ENCODE measurements around the gene HOXC11. TPM values are rescaled to one million over a fixed set of nuclear protein-coding genes. Genes with fewer than 3 reads are reported as not detected.

The HOXC11 gene
- total and polyA plus RNA-seq, 2 donors: 1.3 to 1.5 TPM

GRCh38 chr12:53938326-53939140, 34.4 kb upstream of the HOXC11 start, which contains the start of gene HOXC13:
Gene HOXC13 (plus strand): TSS chr12:53938831. CDS start chr12:53938907, 76 bp downstream.
- Histone ChIP-seq H3K4me3 (ENCODE audit: low read depth, low read length) (peak within 1 kb of the TSS; percentile 30), H3K27ac (ENCODE audit: low read depth) (peak within 1 kb of the TSS; percentile 25), H3K4me1 (ENCODE audit: insufficient read depth) (no peaks in the 10 kb centered on the region), H3K36me3 (ENCODE audit: insufficient read depth) (no peaks in the 10 kb centered on the region)
- WGBS: 2% methylated on average over 54 of the region's 56 CpGs
- DNase-seq (ENCODE audit: extremely low spot score): peak; percentile 78

- H3K27ac ChIP-seq (ENCODE audit: low read depth): peak overlapping the region; percentile 25
- 3% methylated on average over 91 of the region's 91 CpGs for WGBS
- H3K4me3 ChIP-seq (ENCODE audit: low read depth, low read length): peak overlapping the region; percentile 30
- H3K36me3 ChIP-seq (ENCODE audit: insufficient read depth): no peaks in the 10 kb centered on the region
- no peaks in the 10 kb centered on the region for H3K4me1 ChIP-seq (ENCODE audit: insufficient read depth)
- no peak for DNase-seq (ENCODE audit: extremely low spot score)
These were observed 33.5 kb upstream of the HOXC11 start for GRCh38 chr12:53939141-53940108.

DNA sequence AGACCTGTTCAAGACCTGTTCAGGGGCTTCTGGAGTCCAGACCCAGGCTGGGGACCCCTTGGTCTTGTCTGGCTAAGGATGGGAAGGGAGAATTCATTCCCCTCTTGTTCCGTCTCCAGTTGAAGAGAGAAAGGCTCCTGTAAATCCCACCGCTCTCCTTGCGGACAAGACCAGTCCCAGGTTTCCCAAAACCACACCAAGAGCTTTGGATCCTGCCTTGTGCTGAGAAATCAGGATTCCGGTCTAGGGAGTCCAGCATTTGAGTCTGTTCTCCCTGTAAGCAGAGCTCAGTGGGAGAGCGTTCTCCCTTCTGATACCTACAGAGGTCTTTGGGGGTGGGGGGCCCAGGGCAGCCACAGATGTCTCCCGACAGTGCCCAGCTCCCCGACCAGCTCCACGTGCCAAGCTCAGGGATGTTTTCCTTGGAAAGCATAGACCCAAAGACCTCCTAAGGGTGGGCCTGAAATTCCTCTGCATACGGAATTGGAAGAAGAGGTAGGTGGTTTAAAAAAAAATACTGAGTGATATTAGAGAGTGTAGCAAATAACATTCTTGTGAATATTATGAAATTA, 32.4 kb upstream of the HOXC11 start:
- no peak overlapping the region for H3K4me3 ChIP-seq (ENCODE audit: low read depth, low read length)
- no peak for DNase-seq (ENCODE audit: extremely low spot score)
- no peaks in the 10 kb centered on the region for H3K36me3 ChIP-seq (ENCODE audit: insufficient read depth)
- H3K27ac ChIP-seq (ENCODE audit: low read depth): no peak overlapping the region
- H3K4me1 ChIP-seq (ENCODE audit: insufficient read depth): no peaks in the 10 kb centered on the region
- WGBS: 16% methylated on average over 9 of the region's 9 CpGs

GRCh38 chr12:53941187-53941586, 31.7 kb upstream of the HOXC11 start:
- no peak for DNase-seq (ENCODE audit: extremely low spot score)
- H3K4me1 ChIP-seq (ENCODE audit: insufficient read depth): no peaks in the 10 kb centered on the region
- no peak overlapping the region for H3K27ac ChIP-seq (ENCODE audit: low read depth)
- no peaks in the 10 kb centered on the region for H3K36me3 ChIP-seq (ENCODE audit: insufficient read depth)
- H3K4me3 ChIP-seq (ENCODE audit: low read depth, low read length): no peak overlapping the region

DNA sequence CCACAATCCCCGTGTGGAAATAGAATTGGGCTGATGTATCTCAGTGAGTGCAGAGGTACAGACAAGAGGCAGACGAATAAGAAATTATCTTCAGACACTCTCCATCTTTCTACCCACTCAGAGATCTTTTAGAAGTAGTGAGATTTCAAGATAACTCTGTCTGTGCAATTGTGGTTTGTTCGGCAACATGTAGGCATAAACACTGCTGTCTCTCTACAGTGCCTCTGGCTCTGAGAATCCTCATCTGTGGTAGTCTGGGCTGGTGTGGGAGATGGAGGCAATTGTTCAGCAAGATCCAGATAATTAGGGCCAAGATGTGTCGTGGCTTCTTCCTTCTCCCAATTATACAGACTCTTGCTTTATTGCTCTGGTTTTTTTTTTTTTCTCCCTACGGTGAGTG, 31.2 kb upstream of the HOXC11 start:
- no peak for DNase-seq (ENCODE audit: extremely low spot score)
- Histone ChIP-seq H3K36me3 (ENCODE audit: insufficient read depth) (no peaks in the 10 kb centered on the region), H3K27ac (ENCODE audit: low read depth) (no peak overlapping the region), H3K4me1 (ENCODE audit: insufficient read depth) (no peaks in the 10 kb centered on the region), H3K4me3 (ENCODE audit: low read depth, low read length) (no peak overlapping the region)
- 14% methylated on average over 5 of the region's 5 CpGs for whole genome bisulfite sequencing

DNA sequence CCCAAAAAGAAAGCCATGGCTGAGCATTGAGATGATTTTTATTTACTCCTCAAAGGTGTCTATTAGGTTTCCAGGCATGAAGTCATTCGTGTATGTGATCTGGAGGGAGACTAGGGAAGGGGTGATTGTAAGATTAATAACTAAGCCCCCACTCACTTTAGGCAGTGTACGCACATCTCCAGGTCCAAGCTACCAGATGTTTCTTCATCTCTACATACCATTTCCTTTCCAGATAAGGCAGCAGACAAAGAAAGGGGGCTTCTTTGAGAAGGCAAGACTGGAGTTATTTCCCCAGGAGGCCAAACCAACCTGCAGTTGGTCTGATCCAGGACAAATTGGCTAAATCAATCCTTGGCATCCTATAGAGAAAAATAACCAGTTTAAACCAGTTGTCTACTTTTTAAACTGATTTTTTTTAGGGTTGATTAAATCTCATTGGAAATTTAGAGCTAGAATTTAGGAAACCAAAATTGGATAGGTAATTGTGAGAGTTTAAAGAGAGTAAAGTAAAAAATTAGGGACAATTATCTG, 30.4 kb upstream of the HOXC11 start:
- Histone ChIP-seq H3K36me3 (ENCODE audit: insufficient read depth) (no peaks in the 10 kb centered on the region), H3K4me1 (ENCODE audit: insufficient read depth) (no peaks in the 10 kb centered on the region), H3K27ac (ENCODE audit: low read depth) (no peak overlapping the region), H3K4me3 (ENCODE audit: low read depth, low read length) (no peak overlapping the region)
- WGBS: 12% methylated on average over 2 of the region's 2 CpGs
- no peak for DNase-seq (ENCODE audit: extremely low spot score)

GRCh38 chr12:53944209-53944608, 28.7 kb upstream of the HOXC11 start:
- Histone ChIP-seq H3K4me1 (ENCODE audit: insufficient read depth) (no peaks in the 10 kb centered on the region), H3K4me3 (ENCODE audit: low read depth, low read length) (no peak overlapping the region), H3K27ac (ENCODE audit: low read depth) (no peak overlapping the region), H3K36me3 (ENCODE audit: insufficient read depth) (no peaks in the 10 kb centered on the region)
- DNase-seq (ENCODE audit: extremely low spot score): no peak
- 24% methylated on average over 4 of the region's 4 CpGs for WGBS

DNA sequence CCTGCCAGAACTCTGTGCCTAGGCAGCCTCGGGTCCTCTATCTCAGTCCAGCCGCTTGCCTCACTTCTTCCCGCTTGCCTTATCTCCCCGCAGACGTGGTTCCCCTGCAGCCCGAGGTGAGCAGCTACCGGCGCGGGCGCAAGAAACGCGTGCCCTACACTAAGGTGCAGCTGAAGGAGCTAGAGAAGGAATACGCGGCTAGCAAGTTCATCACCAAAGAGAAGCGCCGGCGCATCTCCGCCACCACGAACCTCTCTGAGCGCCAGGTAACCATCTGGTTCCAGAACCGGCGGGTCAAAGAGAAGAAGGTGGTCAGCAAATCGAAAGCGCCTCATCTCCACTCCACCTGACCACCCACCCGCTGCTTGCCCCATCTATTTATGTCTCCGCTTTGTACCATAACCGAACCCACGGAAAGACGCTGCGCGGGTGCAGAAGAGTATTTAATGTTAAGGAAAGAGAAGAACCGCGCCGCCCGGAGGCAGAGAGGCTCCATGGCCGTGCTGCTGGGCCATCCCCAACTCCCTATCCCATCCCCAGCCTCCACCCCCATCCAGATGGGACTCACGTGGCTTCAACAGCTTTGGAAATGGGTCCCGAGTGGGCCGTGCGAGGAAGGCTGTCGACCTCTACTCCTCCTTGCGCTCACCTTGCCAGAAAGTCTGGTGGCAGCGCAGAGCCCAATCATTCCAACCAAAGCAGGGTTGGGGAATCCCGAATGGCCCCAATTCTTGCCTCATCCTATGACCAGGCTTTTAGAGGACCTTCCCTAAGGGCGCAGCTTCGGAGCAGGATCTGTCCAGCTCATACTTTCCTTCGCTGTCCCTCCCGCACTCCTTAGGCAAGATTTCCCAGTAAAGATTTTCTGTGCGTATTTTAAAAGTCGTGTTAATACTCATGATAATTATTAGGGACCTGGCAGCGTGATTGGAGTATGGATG, 27.7 kb upstream of the HOXC11 start:
- H3K4me1 ChIP-seq (ENCODE audit: insufficient read depth): no peaks in the 10 kb centered on the region
- H3K4me3 ChIP-seq (ENCODE audit: low read depth, low read length): no peak overlapping the region
- DNase-seq (ENCODE audit: extremely low spot score): no peak
- 14% methylated on average over 51 of the region's 51 CpGs for WGBS
- H3K27ac ChIP-seq (ENCODE audit: low read depth): no peak overlapping the region
- H3K36me3 ChIP-seq (ENCODE audit: insufficient read depth): no peaks in the 10 kb centered on the region

- H3K36me3 ChIP-seq (ENCODE audit: insufficient read depth): no peaks in the 10 kb centered on the region
- no peak overlapping the region for H3K4me3 ChIP-seq (ENCODE audit: low read depth, low read length)
- no peak for DNase-seq (ENCODE audit: extremely low spot score)
- H3K4me1 ChIP-seq (ENCODE audit: insufficient read depth): no peaks in the 10 kb centered on the region
- H3K27ac ChIP-seq (ENCODE audit: low read depth): no peak overlapping the region
These were observed 25.2 kb upstream of the HOXC11 start for GRCh38 chr12:53947743-53948142.

DNA sequence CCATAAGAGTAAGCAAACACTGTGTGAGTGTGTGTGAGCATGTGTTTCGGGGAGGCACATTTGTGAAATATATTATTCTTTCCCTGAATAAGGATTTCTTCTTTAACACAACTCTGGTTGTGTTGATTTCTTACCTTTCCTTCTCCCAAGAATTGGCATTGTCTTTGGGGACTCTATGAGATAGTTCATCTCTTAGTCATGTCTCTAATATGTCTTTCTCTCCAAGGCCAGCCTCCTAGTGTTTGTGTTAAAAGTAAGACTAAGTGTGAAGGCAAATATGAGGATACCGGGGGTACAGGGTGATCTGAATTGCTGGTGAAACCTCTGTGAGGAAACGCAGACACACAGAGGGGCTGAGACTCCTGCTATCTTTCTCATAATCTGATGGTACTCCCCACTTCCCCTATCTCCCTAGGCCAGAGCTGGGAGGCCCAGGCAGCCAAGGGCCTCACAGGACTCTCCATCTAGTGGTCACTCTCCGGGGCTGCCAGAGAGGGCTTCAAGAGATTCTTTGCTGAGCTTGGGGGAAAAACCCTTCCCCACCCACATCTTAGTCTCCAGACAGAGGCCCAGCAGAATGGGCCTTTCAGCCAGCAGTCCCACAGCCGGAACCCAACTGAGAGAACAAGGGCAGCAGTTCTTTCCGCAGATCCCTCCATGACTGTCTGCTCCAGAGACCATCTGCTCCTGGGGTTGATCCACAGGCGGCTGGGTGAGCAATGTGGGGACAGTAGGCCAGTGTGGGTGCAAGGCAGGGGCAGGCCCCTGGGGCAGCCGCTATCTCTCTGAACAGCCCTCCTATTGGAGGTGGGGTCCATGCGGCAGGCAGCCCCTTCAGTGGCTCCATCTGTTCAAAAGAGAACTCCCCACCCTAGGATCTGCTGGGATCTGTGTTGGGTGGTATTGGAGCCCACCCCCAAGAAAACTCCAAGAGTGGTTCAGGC, 24.0 kb upstream of the HOXC11 start:
- Histone ChIP-seq H3K36me3 (ENCODE audit: insufficient read depth) (no peaks in the 10 kb centered on the region), H3K4me3 (ENCODE audit: low read depth, low read length) (no peak overlapping the region), H3K27ac (ENCODE audit: low read depth) (no peak overlapping the region), H3K4me1 (ENCODE audit: insufficient read depth) (no peaks in the 10 kb centered on the region)
- no peak for DNase-seq (ENCODE audit: extremely low spot score)
- 69% methylated on average over 9 of the region's 9 CpGs for WGBS

DNA sequence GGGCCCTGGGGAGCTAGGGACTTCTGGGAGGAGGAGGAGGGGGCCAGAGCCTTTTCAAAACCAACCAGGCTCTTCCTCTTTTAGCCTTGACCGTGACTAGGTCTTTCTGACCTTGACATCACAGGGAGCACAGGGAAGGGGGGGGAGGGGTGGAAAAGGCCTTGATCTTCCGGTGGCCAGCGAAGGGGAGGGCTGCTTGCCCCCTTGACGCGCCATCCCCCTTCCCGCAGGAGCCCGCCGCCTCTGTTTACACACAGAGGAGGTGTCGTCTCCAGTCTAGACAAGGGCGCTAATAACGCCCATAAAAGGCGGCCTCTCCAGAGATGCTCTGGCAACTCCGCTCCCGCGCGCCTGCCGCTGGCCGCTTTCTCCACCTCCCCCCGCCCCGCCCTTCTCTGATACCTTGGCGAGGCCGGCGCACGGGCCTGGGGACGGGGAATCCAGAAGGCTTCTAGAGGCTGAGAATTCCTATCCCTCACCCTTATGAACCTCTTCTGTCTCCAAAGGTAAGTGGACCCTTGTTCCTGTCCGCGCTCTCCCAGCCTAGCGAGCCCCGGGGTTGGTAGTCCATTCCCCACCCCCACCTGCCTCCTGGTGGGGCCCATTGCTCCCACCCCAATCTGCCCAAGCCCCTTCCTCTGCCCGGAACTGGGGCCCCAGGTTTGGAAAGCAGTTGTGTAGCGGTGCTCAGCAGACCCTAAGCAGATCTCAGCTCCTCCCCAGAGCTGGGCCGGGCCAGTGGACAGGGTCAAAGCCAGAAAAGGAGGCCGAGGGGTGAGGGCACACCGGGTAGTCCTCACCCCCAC, 23.1 kb upstream of the HOXC11 start:
- Histone ChIP-seq H3K27ac (ENCODE audit: low read depth) (no peak overlapping the region), H3K36me3 (ENCODE audit: insufficient read depth) (no peaks in the 10 kb centered on the region), H3K4me3 (ENCODE audit: low read depth, low read length) (no peak overlapping the region), H3K4me1 (ENCODE audit: insufficient read depth) (no peaks in the 10 kb centered on the region)
- DNase-seq (ENCODE audit: extremely low spot score): no peak
- 11% methylated on average over 34 of the region's 34 CpGs for WGBS

All from urinary bladder (tissue), 4 donors.